Activated CD4-positive, alpha-beta memory T cell treated with anti-CD3 and anti-CD28 coated beads for 36 hours (primary cell): ENCODE data around the gene MCM3AP. TPM values are rescaled to one million over a fixed set of nuclear protein-coding genes. Genes with fewer than 3 reads are reported as not detected.

Experiments
- CTCF ChIA-PET: fragments of 350-600 bp; sonication (Branson Sonifier 250); formaldehyde crosslinking; loops from one replicate; lab custom pipeline; 2021; ENCODE audit warnings: antibody characterized with exemption, inconsistent platforms; lab: Charles Lee
- POLR2A ChIA-PET: fragments of 350-600 bp; sonication (Branson Sonifier 250); formaldehyde crosslinking; loops from one replicate; lab custom pipeline; 2021; ENCODE audit warnings: antibody characterized with exemption; lab: Charles Lee
- DNase-seq: peaks from one replicate; pipeline ENCODE4 v3.0.0-alpha.2; 2020
- H3K27ac Mint-ChIP-seq: one replicate; pipeline ENCODE4 v1.8.0; 2021; ENCODE audit warnings: mixed read lengths
- H3K27me3 Mint-ChIP-seq: one replicate; pipeline ENCODE4 v1.8.0; 2021; ENCODE audit warnings: mixed read lengths
- H3K36me3 Mint-ChIP-seq: one replicate; pipeline ENCODE4 v1.8.0; 2021; ENCODE audit warnings: mixed read lengths
- H3K4me1 Mint-ChIP-seq: one replicate; pipeline ENCODE4 v1.8.0; 2021; ENCODE audit warnings: low read depth, mixed read lengths
- H3K4me3 Mint-ChIP-seq: one replicate; pipeline ENCODE4 v1.8.0; 2021; ENCODE audit warnings: mild to moderate bottlenecking, mixed read lengths
- H3K9me3 Mint-ChIP-seq: one replicate; pipeline ENCODE4 v1.8.0; 2021; ENCODE audit warnings: mixed read lengths
- intact Hi-C: fragments of 100-400 bp; cut with micrococcal nuclease; formaldehyde crosslinking; loops from one replicate; pipeline ENCODE4 v1.15.1; 2023
- total RNA-seq, 2 experiments: library from RNA; stranded (reverse); gene quantifications; one replicate each; pipeline ENCODE4 v1.2.3, GENCODE V29; 2021

The MCM3AP gene
- total RNA-seq, 2 experiments from 2014 or later: 117 to 126 TPM

- POLR2A ChIA-PET: no interaction called here
- no peak overlapping the region for H3K27ac Mint-ChIP-seq
- intact Hi-C loops: no loop called here
- peaks cover 39% of the 10 kb centered on the region for H3K36me3 Mint-ChIP-seq
- no peaks in the 10 kb centered on the region for H3K4me1 Mint-ChIP-seq
- CTCF ChIA-PET: no interaction called here
- no peaks in the 10 kb centered on the region for H3K27me3 Mint-ChIP-seq
- no peak overlapping the region for H3K4me3 Mint-ChIP-seq
- DNase-seq: no peak
- no peaks in the 10 kb centered on the region for H3K9me3 Mint-ChIP-seq
Observed at GRCh38 chr21:46264046-46264689, 21.2 kb downstream of the MCM3AP start.

DNA sequence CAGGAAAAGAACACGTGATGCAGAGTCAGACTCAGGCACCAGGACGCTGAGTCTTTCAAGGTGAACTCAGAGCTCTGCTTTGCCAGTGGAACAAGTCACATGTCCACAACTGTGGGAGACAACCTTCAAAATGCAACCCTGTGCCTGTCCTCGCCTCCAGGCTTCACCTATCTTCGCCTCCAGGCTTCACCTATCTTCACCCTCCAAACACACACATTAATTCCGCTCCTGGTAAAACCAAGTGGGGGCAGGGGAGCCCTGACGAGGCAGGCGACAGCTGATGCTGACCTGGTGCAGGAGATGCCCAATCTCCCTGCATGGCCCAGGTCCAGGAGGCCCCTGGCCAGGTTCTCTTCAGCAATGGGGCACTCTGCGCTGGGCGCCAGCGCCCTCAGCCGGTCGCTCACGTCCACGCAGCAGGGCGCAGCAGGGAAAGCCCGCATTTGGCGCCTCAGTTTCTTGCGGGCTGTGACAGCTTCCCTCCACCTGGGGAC lies 28.9 kb downstream of the MCM3AP start:
- CTCF ChIA-PET: no interaction called here
- Mint-ChIP-seq H3K27me3 (no peaks in the 10 kb centered on the region), H3K4me1 (peaks cover 20% of the 10 kb centered on the region), H3K36me3 (peaks cover 59% of the 10 kb centered on the region), H3K4me3 (no peak overlapping the region), H3K9me3 (no peaks in the 10 kb centered on the region), H3K27ac (no peak overlapping the region)
- POLR2A ChIA-PET: no interaction called here
- intact Hi-C loops: no loop called here
- DNase-seq: no peak

- Mint-ChIP-seq H3K4me3 (no peak overlapping the region), H3K4me1 (peaks cover 24% of the 10 kb centered on the region), H3K27me3 (no peaks in the 10 kb centered on the region), H3K36me3 (peaks cover 56% of the 10 kb centered on the region), H3K27ac (no peak overlapping the region), H3K9me3 (no peaks in the 10 kb centered on the region)
- intact Hi-C loops: no loop called here
- DNase-seq: no peak
- ChIA-PET CTCF (no interaction called here), POLR2A (no interaction called here)
Observed at GRCh38 chr21:46255758-46256337, 29.6 kb downstream of the MCM3AP start.

DNA sequence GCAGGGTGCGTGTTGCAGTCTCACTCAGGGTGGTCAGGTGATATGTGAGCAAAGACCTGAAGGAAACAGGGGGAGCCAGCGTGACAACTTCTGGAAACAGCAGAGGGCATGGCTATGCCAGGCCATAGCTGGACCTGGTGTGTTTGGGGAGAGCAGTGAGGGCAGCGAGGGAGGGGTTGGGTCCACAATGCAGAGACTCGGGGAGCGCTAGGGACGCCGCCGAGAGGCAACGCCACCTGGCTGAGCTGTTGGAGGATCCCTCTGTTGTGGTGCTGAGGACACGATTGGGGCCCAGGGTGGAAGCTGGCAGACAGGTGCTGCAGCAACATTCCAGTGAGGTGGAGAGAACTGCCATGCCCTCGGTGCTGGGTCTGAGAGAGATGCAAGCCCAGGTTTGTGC lies 30.2 kb downstream of the MCM3AP start:
- Mint-ChIP-seq H3K36me3 (peaks cover 59% of the 10 kb centered on the region), H3K27ac (peak overlapping the region; percentile 79), H3K9me3 (no peaks in the 10 kb centered on the region), H3K4me3 (no peak overlapping the region), H3K27me3 (no peaks in the 10 kb centered on the region), H3K4me1 (peaks cover 31% of the 10 kb centered on the region)
- DNase-seq: no peak
- intact Hi-C loops: no loop called here
- ChIA-PET CTCF (no interaction called here), POLR2A (no interaction called here)

DNA sequence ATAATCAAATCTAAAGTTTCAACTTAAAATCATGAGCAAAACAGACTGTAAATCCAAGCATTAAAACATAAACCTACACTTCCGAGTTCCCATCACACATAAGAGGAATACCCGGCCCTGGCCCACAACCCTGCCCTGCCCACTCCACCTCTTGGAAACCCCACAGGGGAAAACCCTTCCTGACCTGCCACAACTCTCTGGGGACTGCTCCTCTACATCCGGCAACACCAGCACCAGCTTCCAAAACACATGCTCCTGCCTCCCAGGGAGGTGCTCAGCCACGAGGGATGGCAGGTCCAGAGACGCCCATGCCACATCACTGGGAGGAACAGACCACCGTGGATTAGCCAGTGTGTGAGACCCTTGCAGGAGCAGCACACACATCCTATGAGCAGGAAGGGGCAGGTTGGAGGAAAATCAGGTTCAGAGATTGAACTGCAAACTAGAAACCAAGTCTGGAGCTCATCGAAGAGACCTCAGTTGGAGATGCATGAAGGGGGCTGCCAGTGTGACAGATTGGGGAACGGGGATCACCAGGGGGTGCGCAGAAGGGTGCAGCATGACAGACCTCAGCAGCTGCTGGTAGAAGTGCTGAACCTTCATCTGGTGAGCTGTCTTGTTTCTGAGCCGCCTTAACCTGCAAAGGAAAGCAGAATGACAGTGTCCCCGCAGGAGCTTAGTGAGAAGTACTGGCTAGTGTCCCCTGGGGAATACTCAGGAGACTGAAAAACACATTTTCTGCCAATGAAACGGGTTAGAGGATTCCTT lies 31.0 kb downstream of the MCM3AP start:
- Mint-ChIP-seq H3K27ac (peak overlapping the region; percentile 79), H3K9me3 (no peaks in the 10 kb centered on the region), H3K4me3 (no peak overlapping the region), H3K4me1 (peaks cover 31% of the 10 kb centered on the region), H3K36me3 (peaks cover 67% of the 10 kb centered on the region), H3K27me3 (no peaks in the 10 kb centered on the region)
- POLR2A ChIA-PET: no interaction called here
- DNase-seq: no peak
- intact Hi-C loops: loop anchor here (5.0 kb wide), 1 partner anchor 33 kb away; the partner anchor contains the start of genes MCM3AP and YBEY
- CTCF ChIA-PET: interaction anchor here (0.8 to 1.1 kb wide), 2 partner anchors 23 to 111 kb away, joined by 3 to 4 read pairs; no protein-coding TSS in a partner anchor

- H3K9me3 Mint-ChIP-seq: no peaks in the 10 kb centered on the region
- peaks cover 66% of the 10 kb centered on the region for H3K36me3 Mint-ChIP-seq
- no peak overlapping the region for H3K4me3 Mint-ChIP-seq
- peak overlapping the region; percentile 79 for H3K27ac Mint-ChIP-seq
- H3K4me1 Mint-ChIP-seq: peaks cover 31% of the 10 kb centered on the region
- ChIA-PET CTCF (interaction anchor here (0.8 to 1.2 kb wide), 3 partner anchors 17 to 110 kb away, joined by 3 to 4 read pairs (median 3); no protein-coding TSS in a partner anchor), POLR2A (no interaction called here)
- intact Hi-C loops: loop anchor here (5.0 kb wide), 1 partner anchor 34 kb away; the partner anchor contains the start of genes MCM3AP and YBEY
- no peaks in the 10 kb centered on the region for H3K27me3 Mint-ChIP-seq
- DNase-seq: peak; percentile 75
Observed at GRCh38 chr21:46253610-46254124, 31.7 kb downstream of the MCM3AP start.

DNA sequence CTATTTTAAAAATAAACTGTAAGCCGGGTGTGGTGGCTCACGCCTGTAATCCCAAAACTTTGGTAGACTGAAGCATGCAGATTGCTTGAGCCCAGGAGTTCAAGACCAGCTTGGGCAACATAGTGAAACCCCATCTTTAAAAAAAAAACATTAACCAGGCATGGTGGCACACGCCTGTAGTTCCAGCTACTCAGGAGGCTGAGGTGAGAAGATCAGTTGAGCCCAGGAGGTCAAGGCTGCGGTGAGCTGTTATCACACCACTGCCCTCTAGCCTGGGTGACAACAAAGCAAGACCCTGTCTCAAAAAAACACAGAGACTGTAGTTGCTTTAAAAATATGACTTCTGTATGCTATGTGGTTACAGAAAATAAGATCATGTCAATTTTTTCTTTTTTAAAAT lies 32.6 kb downstream of the MCM3AP start:
- Mint-ChIP-seq H3K4me3 (no peak overlapping the region), H3K27ac (no peak overlapping the region), H3K36me3 (peaks cover 62% of the 10 kb centered on the region), H3K9me3 (no peaks in the 10 kb centered on the region), H3K27me3 (no peaks in the 10 kb centered on the region), H3K4me1 (peaks cover 31% of the 10 kb centered on the region)
- POLR2A ChIA-PET: no interaction called here
- DNase-seq: no peak
- intact Hi-C loops: loop anchor here (5.0 kb wide), 1 partner anchor 34 kb away; the partner anchor contains the start of genes MCM3AP and YBEY
- CTCF ChIA-PET: interaction anchor here (1.2 to 1.3 kb wide), 2 partner anchors 16 to 28 kb away, joined by 3 read pairs; no protein-coding TSS in a partner anchor

DNA sequence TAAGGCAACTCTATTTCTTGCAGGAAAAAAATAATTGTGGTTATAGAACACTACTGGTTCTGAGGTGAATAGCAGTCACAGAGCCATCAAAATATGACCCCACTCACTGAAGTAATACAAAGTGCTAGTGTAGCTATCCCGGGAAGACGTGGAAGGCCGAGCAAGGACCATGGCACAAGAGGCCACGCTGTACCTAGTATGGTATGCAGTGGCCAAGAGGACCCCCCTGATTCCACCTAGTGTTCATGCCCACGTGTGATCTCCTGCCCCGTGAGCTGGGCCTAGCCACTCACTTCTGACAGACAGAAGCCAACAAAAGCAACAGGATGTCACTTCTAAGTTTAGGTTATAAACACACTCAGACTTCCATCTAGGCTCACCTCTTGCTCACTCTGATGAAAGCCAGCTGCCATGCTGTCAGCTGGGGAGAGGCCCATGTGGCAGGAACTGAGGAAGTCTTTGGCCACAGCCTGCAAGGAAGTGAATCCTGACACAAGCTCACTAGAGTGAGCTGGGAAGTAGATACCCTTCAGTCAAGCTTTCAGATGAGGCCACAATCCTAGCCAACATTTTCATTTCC lies 35.2 kb downstream of the MCM3AP start:
- POLR2A ChIA-PET: no interaction called here
- H3K36me3 Mint-ChIP-seq: peaks cover 61% of the 10 kb centered on the region
- H3K9me3 Mint-ChIP-seq: no peaks in the 10 kb centered on the region
- H3K27ac Mint-ChIP-seq: peak overlapping the region; percentile 57
- intact Hi-C loops: loop anchor here (5.0 kb wide), 1 partner anchor 37 kb away; the partner anchor contains the start of genes MCM3AP and YBEY
- H3K4me3 Mint-ChIP-seq: no peak overlapping the region
- peak; percentile 24 for DNase-seq
- H3K4me1 Mint-ChIP-seq: peaks cover 31% of the 10 kb centered on the region
- CTCF ChIA-PET: interaction anchor here (1.0 to 2.2 kb wide), 4 partner anchors 18 to 278 kb away, joined by 3 to 5 read pairs (median 4); no protein-coding TSS in a partner anchor
- H3K27me3 Mint-ChIP-seq: no peaks in the 10 kb centered on the region

DNA sequence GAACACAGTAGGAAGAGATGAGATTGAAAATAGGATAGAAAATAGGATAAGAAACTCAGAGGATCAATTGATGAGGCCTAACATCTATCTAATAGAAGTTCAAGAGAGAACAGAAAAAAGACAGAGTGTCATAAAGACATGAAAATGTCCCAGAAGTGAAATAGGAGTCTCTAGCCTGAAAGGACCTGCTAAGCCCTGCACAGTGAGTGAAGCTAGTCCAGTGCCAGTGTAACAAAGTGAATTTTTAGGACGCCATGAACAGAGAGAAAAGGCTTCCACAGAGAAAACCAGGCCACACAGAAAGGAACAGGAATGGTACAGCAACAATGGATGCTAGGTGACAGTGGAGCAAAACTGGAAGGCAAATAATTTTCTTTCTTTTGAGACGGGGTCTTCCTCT lies 36.6 kb downstream of the MCM3AP start:
- H3K4me1 Mint-ChIP-seq: peaks cover 18% of the 10 kb centered on the region
- intact Hi-C loops: no loop called here
- H3K36me3 Mint-ChIP-seq: peaks cover 52% of the 10 kb centered on the region
- H3K9me3 Mint-ChIP-seq: no peaks in the 10 kb centered on the region
- ChIA-PET POLR2A (no interaction called here), CTCF (interaction anchor here (1.2 kb wide), 1 partner anchor 10 kb away, joined by 3 read pairs; no protein-coding TSS in a partner anchor)
- H3K27me3 Mint-ChIP-seq: no peaks in the 10 kb centered on the region
- H3K4me3 Mint-ChIP-seq: no peak overlapping the region
- no peak overlapping the region for H3K27ac Mint-ChIP-seq
- DNase-seq: no peak

DNA sequence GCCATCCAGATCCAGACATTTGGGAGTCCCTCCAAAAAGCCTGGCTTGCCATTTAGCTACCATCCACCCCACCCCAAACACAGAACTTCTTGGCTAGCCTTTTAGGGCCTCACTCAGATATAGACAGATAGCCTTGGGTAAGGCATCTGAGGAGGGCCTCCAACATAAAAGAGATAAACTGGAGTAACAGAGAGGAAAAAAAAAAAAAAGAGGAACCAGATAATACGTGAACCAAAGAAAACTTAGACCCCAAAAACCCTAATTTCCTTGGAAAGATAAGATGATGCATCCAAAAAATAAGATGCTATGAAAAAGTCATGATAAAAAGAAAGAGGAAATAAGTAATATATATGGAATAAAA lies 37.0 kb downstream of the MCM3AP start:
- H3K4me1 Mint-ChIP-seq: peaks cover 14% of the 10 kb centered on the region
- peaks cover 48% of the 10 kb centered on the region for H3K36me3 Mint-ChIP-seq
- intact Hi-C loops: no loop called here
- CTCF ChIA-PET: no interaction called here
- POLR2A ChIA-PET: no interaction called here
- H3K9me3 Mint-ChIP-seq: no peaks in the 10 kb centered on the region
- DNase-seq: no peak
- H3K27ac Mint-ChIP-seq: no peak overlapping the region
- H3K4me3 Mint-ChIP-seq: no peak overlapping the region
- no peaks in the 10 kb centered on the region for H3K27me3 Mint-ChIP-seq

- ChIA-PET CTCF (no interaction called here), POLR2A (no interaction called here)
- DNase-seq: no peak
- Mint-ChIP-seq H3K4me3 (no peak overlapping the region), H3K9me3 (no peaks in the 10 kb centered on the region), H3K27me3 (no peaks in the 10 kb centered on the region), H3K27ac (no peak overlapping the region), H3K4me1 (peaks cover 11% of the 10 kb centered on the region), H3K36me3 (peaks cover 49% of the 10 kb centered on the region)
- intact Hi-C loops: no loop called here
Observed at GRCh38 chr21:46247699-46248421, 37.6 kb downstream of the MCM3AP start.
